ENCODE results near the gene TTC7B. TPM values are rescaled to one million over a fixed set of nuclear protein-coding genes. Genes with fewer than 3 reads are reported as not detected.
A peak's percentile ranks its signal among the peaks of the same experiment; 100 is the strongest.

TTC7B gene
- polyA plus RNA-seq, 1 donor from 2014 or later, result 0.89 TPM

DNA sequence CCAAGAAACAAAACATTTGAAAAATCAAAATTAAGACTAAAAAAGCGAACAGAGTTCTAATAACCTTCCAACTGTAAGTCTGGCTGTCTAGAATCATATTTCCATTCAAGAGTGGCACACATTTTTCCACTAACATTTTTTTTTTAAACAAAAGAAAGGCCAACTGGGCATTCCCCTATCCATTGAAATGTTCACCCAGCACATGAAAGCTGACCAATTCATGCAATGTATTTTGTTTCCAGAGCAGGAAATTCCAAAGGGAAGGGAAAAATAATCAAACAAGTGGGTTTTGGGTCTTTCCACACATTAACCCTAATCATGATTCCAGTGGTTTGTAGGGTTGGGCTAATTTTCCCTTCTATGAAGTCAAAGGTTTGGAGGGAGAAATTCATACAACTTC, 212.9 kb downstream of the TTC7B start:
- Mint-ChIP-seq H3K36me3 (peaks cover 5% of the 10 kb centered on the region), H3K9me3 (peaks cover 0 to 2% (median 0%) of the 10 kb centered on the region in 3 donors), H3K4me1 (peaks cover 0 to 2% (median 0%) of the 10 kb centered on the region in 3 donors), H3K27me3 (peaks cover 21% of the 10 kb centered on the region), H3K4me3 (no peak overlapping the region), H3K27ac (no peak overlapping the region)

DNA sequence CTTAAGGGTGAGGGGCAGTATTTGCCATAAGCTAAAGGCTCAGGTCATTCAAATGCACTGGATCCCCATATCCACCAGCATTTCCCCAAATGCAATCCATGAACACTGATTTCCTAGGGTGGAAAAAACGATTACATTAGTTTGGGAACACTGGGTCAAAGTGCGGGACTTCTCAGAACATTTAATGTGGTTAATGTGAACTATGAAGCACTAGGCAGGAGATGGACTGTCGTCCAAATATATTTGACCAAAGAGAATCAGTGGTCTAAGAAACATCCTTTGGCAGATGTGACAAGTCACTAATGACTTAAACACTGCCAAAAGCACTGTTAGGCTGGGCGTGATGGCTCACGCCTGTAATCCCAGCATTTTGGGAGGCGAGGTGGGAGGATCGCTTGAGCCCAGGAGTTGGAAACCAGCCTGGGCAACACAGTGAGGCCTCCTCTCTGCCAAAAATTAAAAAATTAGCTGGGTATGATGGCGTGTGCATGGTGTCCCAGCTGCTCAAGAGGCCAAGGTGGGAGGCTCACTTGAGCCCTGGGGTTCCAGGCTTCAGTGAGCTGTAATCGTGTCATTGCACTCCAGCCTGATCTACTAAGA, 214.0 kb downstream of the TTC7B start:
- Mint-ChIP-seq H3K4me1 (no peaks in the 10 kb centered on the region), H3K27me3 (peaks cover 16% of the 10 kb centered on the region), H3K4me3 (no peak overlapping the region), H3K27ac (no peak overlapping the region), H3K36me3 (peaks cover 5% of the 10 kb centered on the region), H3K9me3 (peaks cover 0 to 2% (median 0%) of the 10 kb centered on the region in 3 donors)

DNA sequence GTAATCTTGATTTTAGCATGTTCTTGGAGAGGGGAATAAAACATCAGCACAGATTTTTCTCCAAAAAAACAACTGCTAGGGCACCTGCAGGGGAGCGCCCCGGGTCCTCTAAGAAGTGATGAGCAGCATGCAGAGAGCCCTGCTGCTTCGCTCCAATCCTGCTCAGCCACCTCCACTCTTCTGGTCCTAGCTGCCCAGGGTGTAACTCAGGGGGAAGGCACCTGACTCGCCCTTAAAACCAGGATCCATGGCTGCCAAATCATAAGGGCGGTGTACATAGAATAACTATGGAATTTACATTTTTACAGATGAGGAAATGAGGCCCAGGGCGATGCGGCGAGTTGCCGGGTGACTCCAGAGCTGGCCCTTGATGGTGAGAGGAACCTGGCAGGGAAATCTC, 214.7 kb downstream of the TTC7B start:
- Mint-ChIP-seq H3K4me1 (no peaks in the 10 kb centered on the region), H3K27ac (no peak overlapping the region), H3K27me3 (peaks cover 16% of the 10 kb centered on the region), H3K36me3 (peaks cover 5% of the 10 kb centered on the region), H3K4me3 (no peak overlapping the region), H3K9me3 (peaks cover 0 to 2% (median 0%) of the 10 kb centered on the region in 3 donors)

DNA sequence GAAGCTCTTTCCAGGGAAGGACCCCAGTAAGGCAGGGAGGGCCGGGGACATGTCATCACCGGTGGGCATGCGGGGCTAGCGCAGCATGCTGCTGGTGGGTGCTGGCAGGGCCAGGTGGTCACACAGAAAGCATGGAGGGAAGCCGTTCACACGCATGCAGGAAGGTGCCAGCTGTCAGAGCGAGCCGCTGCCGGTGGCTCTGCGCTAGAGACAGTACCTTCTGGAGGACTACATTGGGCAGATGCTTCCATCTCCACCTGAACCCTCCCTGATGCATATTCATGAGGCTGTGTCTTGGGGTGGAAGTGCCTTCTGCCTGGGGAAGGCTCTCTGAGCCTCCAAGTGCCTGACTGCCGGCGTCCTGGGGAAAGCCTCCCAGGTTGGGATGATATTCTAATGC, 215.6 kb downstream of the TTC7B start:
- Mint-ChIP-seq H3K4me3 (no peak overlapping the region), H3K36me3 (peaks cover 5% of the 10 kb centered on the region), H3K4me1 (no peaks in the 10 kb centered on the region), H3K27me3 (peaks cover 13% of the 10 kb centered on the region), H3K27ac (no peak overlapping the region), H3K9me3 (peaks cover 0 to 2% (median 0%) of the 10 kb centered on the region in 3 donors)

DNA sequence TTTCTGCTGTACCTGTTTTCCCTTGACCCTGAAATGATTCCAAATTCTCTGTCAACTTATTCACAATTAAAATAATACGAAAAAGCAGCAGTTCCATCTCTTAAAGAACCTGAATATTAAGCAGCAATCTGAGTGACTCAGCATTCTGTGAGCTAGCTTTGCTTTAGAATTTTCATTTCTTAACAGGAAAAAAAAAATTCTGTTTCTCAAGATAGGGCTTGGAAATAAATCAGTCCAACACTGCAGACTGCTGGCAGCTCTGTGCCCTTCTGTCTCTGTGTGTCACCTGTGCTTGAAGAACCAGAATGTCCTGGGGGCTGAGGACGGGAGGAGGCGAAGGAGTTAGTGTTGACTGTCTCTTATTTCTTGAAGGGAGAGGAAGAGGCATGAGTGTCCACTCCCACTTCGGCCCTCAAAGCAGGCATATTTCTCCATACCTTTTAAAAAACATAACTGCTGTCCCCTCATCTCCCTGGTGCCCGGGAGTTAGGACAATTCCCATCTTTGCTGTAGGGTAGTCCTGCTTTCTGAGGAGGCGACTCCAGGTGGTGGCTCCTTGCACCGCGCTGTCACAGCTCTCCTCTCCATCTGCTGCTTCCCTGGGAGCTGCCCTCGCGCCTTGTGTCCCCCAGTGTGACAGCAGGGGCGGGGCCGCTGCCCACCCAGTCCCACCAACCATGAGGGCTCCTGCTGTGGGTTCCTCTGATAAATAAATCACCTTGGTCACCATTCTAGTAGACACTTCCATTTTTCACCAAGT, 216.3 kb downstream of the TTC7B start:
- Mint-ChIP-seq H3K4me3 (no peak overlapping the region), H3K4me1 (no peaks in the 10 kb centered on the region), H3K36me3 (peaks cover 3% of the 10 kb centered on the region), H3K27ac (no peak overlapping the region), H3K9me3 (no peaks in the 10 kb centered on the region), H3K27me3 (peaks cover 6% of the 10 kb centered on the region)

DNA sequence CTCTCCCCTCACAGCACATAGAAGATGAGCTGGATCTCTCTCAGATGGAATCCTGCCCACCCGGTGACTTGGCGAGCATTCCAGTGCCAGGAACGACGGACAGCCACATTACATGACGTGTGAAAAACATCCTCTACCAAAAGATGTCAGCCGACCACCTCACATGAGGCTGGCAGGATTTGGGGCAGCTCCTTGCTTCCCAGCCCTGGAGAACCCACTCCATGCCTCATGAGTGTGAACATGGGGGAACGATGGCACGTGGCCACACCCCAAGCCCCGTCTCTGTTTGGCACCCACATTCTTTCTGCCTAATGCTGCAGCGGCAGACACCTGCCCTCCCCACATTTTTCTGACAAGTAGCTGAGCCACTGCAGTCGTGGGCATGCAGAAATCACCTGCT, 216.9 kb downstream of the TTC7B start:
- no peaks in the 10 kb centered on the region for H3K4me1 Mint-ChIP-seq
- no peak overlapping the region for H3K4me3 Mint-ChIP-seq
- H3K27ac Mint-ChIP-seq, result no peak overlapping the region
- H3K36me3 Mint-ChIP-seq, result peaks cover 3% of the 10 kb centered on the region
- H3K27me3 Mint-ChIP-seq, result peaks cover 3% of the 10 kb centered on the region
- H3K9me3 Mint-ChIP-seq, result no peaks in the 10 kb centered on the region

DNA sequence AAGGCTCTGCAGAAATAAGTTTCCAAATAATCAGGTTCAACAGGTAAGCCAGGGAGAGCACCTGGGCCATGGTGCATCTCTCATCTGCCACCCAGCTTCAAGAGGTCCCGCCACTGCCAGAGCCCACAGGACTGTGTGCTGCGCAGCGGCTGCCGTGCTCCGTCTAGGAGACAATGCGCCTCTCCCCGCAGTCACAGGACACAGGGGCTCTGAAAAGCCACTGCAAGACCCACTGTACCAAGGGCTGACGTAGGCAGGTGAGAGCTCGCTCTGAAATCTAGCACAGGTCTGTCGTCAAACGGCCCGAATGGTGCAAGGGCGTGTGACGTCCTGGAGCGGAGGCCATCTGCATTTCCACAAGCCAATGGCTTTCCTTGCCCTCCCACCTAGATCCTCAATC, 218.3 kb downstream of the TTC7B start:
- Mint-ChIP-seq H3K4me3 (no peak overlapping the region), H3K27me3 (peaks cover 3% of the 10 kb centered on the region), H3K9me3 (no peaks in the 10 kb centered on the region), H3K4me1 (no peaks in the 10 kb centered on the region), H3K27ac (no peak overlapping the region), H3K36me3 (peaks cover 3% of the 10 kb centered on the region)

DNA sequence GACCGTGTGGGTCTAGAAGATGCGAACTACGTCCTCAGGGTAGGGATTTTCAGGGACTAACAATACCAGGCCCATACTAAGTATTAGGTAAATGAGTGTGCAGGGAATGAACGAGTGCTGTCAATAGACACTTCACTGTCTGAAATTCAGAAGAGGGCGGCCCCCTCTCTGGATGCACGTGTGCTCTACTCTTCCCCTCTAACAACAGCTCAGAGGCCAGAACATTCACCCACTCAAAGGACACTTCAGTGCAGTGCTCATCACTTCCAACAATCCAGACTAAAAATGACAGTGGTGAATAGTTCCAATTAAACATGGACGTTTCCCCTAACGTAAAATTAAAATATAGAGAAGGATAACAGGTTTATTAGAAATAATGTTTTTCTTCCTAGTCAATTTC, 219.5 kb downstream of the TTC7B start:
- no peaks in the 10 kb centered on the region for H3K9me3 Mint-ChIP-seq
- H3K4me3 Mint-ChIP-seq, result no peak overlapping the region
- no peaks in the 10 kb centered on the region for H3K4me1 Mint-ChIP-seq
- H3K27me3 Mint-ChIP-seq, result peaks cover 3% of the 10 kb centered on the region
- no peak overlapping the region for H3K27ac Mint-ChIP-seq
- H3K36me3 Mint-ChIP-seq, result no peaks in the 10 kb centered on the region

DNA sequence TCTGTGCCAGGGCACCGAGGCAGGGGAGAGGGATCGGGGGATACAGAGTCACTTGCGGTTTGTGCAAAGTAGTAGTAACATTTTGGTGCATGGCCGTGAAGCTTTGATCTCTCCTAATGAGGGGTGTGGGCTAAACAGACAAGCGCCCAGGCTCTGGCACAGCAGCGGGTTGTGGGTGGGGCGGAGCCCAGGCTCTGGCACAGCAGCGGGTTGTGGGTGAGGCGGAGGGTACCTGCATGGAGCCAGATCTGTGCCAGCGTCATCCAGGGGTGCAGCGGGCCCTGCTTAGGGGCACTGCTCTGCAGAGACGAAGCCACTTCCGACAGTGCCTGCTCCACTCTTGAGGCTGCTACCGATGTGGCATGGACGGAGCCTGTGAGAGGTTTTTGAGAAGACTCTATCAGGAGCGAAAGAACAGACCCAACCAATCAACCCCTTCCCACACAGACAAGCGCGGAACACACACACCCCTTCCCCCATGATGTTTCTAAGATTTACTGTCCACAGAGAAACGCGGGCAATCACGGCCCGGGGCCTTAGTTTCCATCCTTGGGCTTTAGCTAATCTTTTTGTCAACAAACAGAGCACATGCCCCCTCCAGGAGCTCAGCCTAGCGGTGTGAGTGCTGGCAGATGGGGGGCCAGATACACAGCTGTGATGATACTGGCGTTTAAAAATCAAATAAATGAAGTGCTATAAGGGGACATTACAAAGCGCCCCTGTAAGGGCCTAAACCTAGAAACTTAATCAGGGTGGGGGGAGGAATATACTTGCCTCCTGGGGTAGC, 222.8 kb downstream of the TTC7B start:
- no peak overlapping the region for H3K4me3 Mint-ChIP-seq
- H3K27ac Mint-ChIP-seq, result no peak overlapping the region
- no peaks in the 10 kb centered on the region for H3K4me1 Mint-ChIP-seq
- no peaks in the 10 kb centered on the region for H3K9me3 Mint-ChIP-seq
- H3K27me3 Mint-ChIP-seq, result no peaks in the 10 kb centered on the region
- H3K36me3 Mint-ChIP-seq, result no peaks in the 10 kb centered on the region

DNA sequence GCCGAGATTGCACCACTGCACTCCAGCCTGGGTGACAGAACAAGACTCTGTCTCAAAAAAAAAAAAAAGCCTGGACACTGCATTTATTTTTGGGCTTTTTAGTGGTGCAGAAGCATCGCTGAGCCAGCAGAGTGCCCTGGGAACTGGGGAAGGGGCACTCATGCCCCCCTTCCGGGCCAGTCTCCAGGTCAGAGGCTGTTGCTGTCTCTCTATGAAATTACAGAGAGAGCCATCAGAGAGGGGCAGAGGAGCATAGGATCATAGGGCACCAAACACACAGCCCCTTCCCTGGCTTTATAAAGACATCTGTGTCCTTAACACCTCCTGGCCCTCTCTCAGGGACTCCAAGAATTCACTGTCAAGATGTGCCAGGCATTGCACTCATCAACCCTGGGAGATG, 223.6 kb downstream of the TTC7B start:
- no peak overlapping the region for H3K27ac Mint-ChIP-seq
- no peaks in the 10 kb centered on the region for H3K27me3 Mint-ChIP-seq
- no peak overlapping the region for H3K4me3 Mint-ChIP-seq
- no peaks in the 10 kb centered on the region for H3K4me1 Mint-ChIP-seq
- H3K9me3 Mint-ChIP-seq, result no peaks in the 10 kb centered on the region
- no peaks in the 10 kb centered on the region for H3K36me3 Mint-ChIP-seq

DNA sequence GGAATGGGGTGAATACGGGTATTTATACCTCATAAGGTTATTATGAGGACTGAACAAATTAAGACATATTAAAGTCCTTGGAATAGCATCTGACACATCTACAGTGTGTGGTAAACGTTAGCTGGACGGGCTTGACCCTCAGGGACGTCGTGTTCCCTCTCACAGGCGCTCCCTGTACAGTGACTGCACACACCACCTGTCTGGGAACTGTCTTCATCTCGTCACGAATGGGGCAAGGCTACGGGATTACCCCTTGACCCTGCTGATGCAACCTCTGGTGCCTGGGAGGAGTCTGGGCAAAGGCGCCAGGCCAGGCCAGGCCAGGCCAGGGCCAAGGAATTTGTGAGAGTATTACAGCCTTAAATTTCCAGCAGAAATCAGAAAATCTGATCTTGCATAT, 228.3 kb downstream of the TTC7B start:
- H3K4me3 Mint-ChIP-seq, result no peak overlapping the region
- no peaks in the 10 kb centered on the region for H3K36me3 Mint-ChIP-seq
- no peaks in the 10 kb centered on the region for H3K9me3 Mint-ChIP-seq
- no peaks in the 10 kb centered on the region for H3K4me1 Mint-ChIP-seq
- H3K27me3 Mint-ChIP-seq, result no peaks in the 10 kb centered on the region
- no peak overlapping the region for H3K27ac Mint-ChIP-seq

DNA sequence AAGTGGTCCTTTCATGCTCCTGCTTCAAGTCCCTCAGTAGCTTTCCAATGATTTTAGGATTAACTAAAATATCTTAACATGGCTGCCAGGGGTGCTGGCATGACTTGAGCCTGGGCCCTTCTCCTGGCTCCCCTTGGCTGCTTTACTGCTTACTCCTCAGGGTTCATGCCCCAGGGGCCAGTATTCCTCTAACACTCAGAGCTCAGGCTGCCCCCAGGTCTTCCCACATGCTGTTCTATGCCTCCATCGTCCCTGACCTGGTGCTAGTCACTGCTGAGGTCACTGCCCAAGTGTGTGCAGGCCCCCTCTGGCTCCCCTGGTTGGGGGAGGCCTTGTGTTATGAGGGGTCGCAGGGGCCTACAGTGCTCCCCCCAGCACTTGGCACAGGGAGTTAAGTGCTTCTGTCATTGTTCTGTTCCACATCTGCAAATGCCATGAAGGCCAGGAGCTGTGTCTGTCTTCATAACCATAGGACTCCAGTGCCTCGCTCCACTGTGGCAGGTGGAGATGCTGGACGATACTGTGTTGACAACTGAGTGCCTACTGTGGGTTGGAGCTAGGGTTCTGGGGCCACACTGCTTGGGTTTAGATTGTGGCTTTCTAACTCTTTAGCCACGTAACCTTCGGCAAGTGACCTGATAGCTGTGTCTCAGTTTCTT, 228.8 kb downstream of the TTC7B start:
- H3K9me3 Mint-ChIP-seq, result no peaks in the 10 kb centered on the region
- H3K36me3 Mint-ChIP-seq, result no peaks in the 10 kb centered on the region
- H3K4me3 Mint-ChIP-seq, result no peak overlapping the region
- no peaks in the 10 kb centered on the region for H3K27me3 Mint-ChIP-seq
- H3K4me1 Mint-ChIP-seq, result no peaks in the 10 kb centered on the region
- no peak overlapping the region for H3K27ac Mint-ChIP-seq

DNA sequence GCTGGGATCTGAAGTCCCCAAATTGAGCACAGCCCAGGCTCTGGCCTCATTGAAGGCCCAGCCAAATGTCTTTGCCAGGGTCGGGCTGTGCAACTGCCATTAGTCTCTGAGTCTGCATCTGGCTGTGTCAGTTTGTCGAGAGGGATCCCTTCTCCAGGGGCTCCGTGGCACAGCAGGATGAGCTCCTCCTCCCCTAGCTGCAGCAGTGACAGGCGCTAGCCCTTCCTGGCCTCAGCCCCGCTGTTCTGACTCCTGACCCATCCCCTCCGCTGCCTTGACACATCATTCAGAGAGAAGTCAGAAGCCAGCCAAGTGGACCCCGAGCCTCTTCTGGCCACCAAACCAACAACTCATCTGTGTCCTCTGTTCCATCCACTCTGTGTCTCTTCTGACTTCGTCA, 231.1 kb downstream of the TTC7B start:
- Mint-ChIP-seq H3K4me1 (no peaks in the 10 kb centered on the region), H3K9me3 (no peaks in the 10 kb centered on the region), H3K4me3 (no peak overlapping the region), H3K36me3 (no peaks in the 10 kb centered on the region), H3K27ac (peak overlapping the region in 1 of 3 donors; percentile 68), H3K27me3 (no peaks in the 10 kb centered on the region)

DNA sequence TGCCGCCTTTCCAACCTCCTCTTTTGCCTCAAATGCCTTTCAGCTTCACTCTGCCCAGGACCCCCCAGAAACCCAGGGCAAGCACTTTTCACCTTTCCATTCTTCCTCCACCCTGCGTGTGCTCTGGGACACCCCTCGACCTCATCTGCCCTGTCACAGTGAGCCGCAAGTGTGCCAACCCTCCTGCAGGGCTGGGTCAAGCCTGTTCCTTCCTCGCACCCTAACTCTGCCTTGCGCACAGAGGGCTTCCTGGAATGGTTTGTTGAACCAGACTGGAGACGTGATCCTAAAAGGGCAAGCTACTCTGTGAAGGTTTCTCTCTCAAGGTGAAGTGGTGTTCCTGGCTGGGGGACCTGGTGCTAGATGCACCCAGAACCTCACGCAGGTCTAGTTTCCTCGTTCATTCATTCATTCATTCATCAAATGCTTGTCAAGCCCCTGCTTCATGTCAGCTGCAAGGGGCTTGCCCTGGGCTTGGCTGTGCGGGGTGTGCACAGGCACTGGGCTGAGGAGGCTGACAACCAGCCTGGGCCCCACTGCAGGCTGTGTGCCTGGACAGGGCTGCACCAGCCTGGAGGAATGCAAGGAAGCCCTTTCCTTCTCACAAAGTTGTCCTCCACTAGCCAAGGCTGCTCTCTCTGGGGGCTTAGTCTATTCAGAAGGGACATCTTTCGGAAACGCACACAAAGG, 232.2 kb downstream of the TTC7B start:
- Mint-ChIP-seq H3K27ac (peak overlapping the region in 1 of 3 donors; percentile 39), H3K9me3 (no peaks in the 10 kb centered on the region), H3K36me3 (no peaks in the 10 kb centered on the region), H3K4me3 (no peak overlapping the region), H3K27me3 (no peaks in the 10 kb centered on the region), H3K4me1 (no peaks in the 10 kb centered on the region)

DNA sequence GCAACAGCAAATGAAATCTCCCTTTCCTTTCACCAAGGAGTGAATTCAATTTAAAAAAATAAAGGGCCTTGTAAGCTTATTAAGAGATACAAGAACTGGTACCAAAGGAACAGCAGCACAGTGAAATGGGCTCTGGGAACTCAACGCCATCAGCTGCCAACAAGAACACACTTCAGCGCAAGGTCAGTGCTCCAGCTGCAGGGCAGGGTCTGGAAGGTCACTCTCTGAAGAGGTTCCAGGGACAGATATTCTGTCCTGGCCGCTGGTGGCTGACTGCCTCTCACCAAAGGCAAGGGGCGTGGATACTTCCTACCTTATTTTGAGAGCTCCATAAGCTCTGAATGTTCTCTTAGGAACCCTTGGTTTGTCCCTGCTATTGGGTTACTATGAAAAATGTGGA, 232.8 kb downstream of the TTC7B start:
- no peaks in the 10 kb centered on the region for H3K9me3 Mint-ChIP-seq
- no peaks in the 10 kb centered on the region for H3K4me1 Mint-ChIP-seq
- H3K36me3 Mint-ChIP-seq, result no peaks in the 10 kb centered on the region
- no peaks in the 10 kb centered on the region for H3K27me3 Mint-ChIP-seq
- no peak overlapping the region for H3K27ac Mint-ChIP-seq
- H3K4me3 Mint-ChIP-seq, result no peak overlapping the region
